SK-N-SH (cell line): ENCODE data around the gene FAM168A. TPM values are rescaled to one million over a fixed set of nuclear protein-coding genes. Genes with fewer than 3 reads are reported as not detected.

Experiments used
- CTCF ChIA-PET: fragments of 300-600, 350-600 bp; formaldehyde crosslinking; extraction: SDS; loops from one replicate; lab custom pipeline; 2021; lab: Yijun Ruan, JAX
- POLR2A ChIA-PET: fragments of 350-600 bp; sonication (Branson Sonifier 250); formaldehyde crosslinking; extraction: SDS; loops from one replicate; lab custom pipeline; 2020; ENCODE audit warnings: antibody characterized with exemption, inconsistent platforms; lab: Yijun Ruan, JAX
- DNase-seq: peaks from one replicate; pipeline ENCODE4 v3.0.0; 2012
- H2AFZ ChIP-seq: fragments of 200-600 bp; sonication (generic); 2 replicates; pipeline ENCODE4 v1.8.1; 2016; ENCODE audit warnings: antibody characterized with exemption, mild to moderate bottlenecking, low read depth
- H3F3A ChIP-seq: fragments of 200-600 bp; sonication (generic); replicated peaks from 2 replicates; pipeline ENCODE3; 2016; ENCODE audit warnings: antibody characterized with exemption, mild to moderate bottlenecking; ENCODE audit not compliant: insufficient read depth
- H3K27ac ChIP-seq, 2 experiments: fragments of 200-500 bp in 1 of 2; fragments of 200-600 bp in 1 of 2; sonication (Bioruptor generic) in 1 of 2; sonication (generic), shearing (Covaris generic) in 1 of 2; 2 replicates each; pipeline versions ENCODE4 v1.5.1 to v1.6.1; 2014 to 2016; ENCODE audit warnings: low read depth in 2 of 2, inconsistent platforms in 1 of 2, low read length in 1 of 2, mild to moderate bottlenecking in 1 of 2, mixed read lengths in 1 of 2
- H3K27me3 ChIP-seq: fragments of 200-600 bp; sonication (generic), shearing (Covaris generic); 2 replicates; pipeline ENCODE4 v1.6.1; 2016; ENCODE audit warnings: mixed run types; ENCODE audit not compliant: insufficient read depth
- H3K36me3 ChIP-seq, 2 experiments: fragments of 200-500 bp in 1 of 2; fragments of 200-600 bp in 1 of 2; sonication (Bioruptor generic) in 1 of 2; sonication (generic) in 1 of 2; replicated peaks in 1 of 2; 2 replicates each; pipeline versions ENCODE3 to v1.5.1; 2014 to 2016; ENCODE audit warnings: low read length in 1 of 2, mild to moderate bottlenecking in 1 of 2; ENCODE audit not compliant: insufficient read depth in 2 of 2, control insufficient read depth in 1 of 2
- H3K4me1 ChIP-seq, 2 experiments: fragments of 200-500 bp in 1 of 2; fragments of 200-600 bp in 1 of 2; sonication (Bioruptor generic) in 1 of 2; sonication (generic), shearing (Covaris generic) in 1 of 2; 2 replicates each; pipeline versions ENCODE4 v1.5.1 to v1.6.1; 2014 to 2016; ENCODE audit warnings: low read depth in 1 of 2, low read length in 1 of 2, mixed run types in 1 of 2; ENCODE audit not compliant: insufficient read depth in 2 of 2, control insufficient read depth in 1 of 2
- H3K4me2 ChIP-seq: fragments of 200-600 bp; sonication (generic), shearing (Covaris generic); 2 replicates; pipeline ENCODE4 v1.6.1; 2017; ENCODE audit warnings: mixed run types
- H3K4me3 ChIP-seq, 2 experiments: fragments of 200-500 bp in 1 of 2; fragments of 200-600 bp in 1 of 2; sonication (Bioruptor generic) in 1 of 2; sonication (generic), shearing (Covaris generic) in 1 of 2; 2 replicates each; pipeline versions ENCODE4 v1.5.1 to v1.8.1; 2014 to 2016; ENCODE audit warnings: low read depth in 2 of 2, inconsistent platforms in 1 of 2, low read length in 1 of 2, mild to moderate bottlenecking in 1 of 2, mixed read lengths in 1 of 2, moderate library complexity in 1 of 2
- H3K79me2 ChIP-seq: fragments of 200-600 bp; sonication (generic); 2 replicates; pipeline ENCODE4 v1.8.1; 2017; ENCODE audit warnings: mild to moderate bottlenecking; ENCODE audit not compliant: insufficient read depth
- H3K9ac ChIP-seq: fragments of 200-600 bp; sonication (generic); 2 replicates; pipeline ENCODE4 v1.6.1; 2017; ENCODE audit warnings: mixed run types
- H3K9me2 ChIP-seq: fragments of 200-600 bp; sonication (generic); 2 replicates; pipeline ENCODE4 v1.6.1; 2017; ENCODE audit warnings: mixed run types
- H3K9me3 ChIP-seq: fragments of 200-600 bp; sonication (generic); 2 replicates; pipeline ENCODE4 v1.6.1; 2017; ENCODE audit warnings: mixed run types, mild to moderate bottlenecking, moderate library complexity
- H4K20me1 ChIP-seq: fragments of 200-600 bp; sonication (generic); 2 replicates; pipeline ENCODE4 v1.6.1; 2017; ENCODE audit warnings: mild to moderate bottlenecking, mixed run types; ENCODE audit not compliant: insufficient read depth
- CHD2 ChIP-seq: fragments of 150-350 bp; IDR thresholded peaks from 2 replicates; pipeline ENCODE4 v1.6.1; 2018; ENCODE audit warnings: low read length; ENCODE audit not compliant: partially characterized antibody
- EP300 ChIP-seq, 2 experiments: IDR thresholded peaks; 2 replicates each; pipeline versions ENCODE4 v1.4.0 to v1.6.1; 2012; ENCODE audit warnings: borderline replicate concordance in 1 of 2, low read depth in 1 of 2, low read length in 1 of 2
- EZH2phosphoT487 ChIP-seq: fragments of 200-600 bp; sonication (generic); IDR thresholded peaks from 2 replicates; pipeline ENCODE4 v1.6.1; 2017; ENCODE audit warnings: low read depth, mixed run types, mild to moderate bottlenecking, antibody characterized with exemption, moderate library complexity, borderline replicate concordance
- FOSL2 ChIP-seq: IDR thresholded peaks from 2 replicates; pipeline ENCODE4 v1.4.0; 2012; ENCODE audit warnings: low read depth, mild to moderate bottlenecking, moderate library complexity, borderline replicate concordance
- FOXM1 ChIP-seq: IDR thresholded peaks from 2 replicates; pipeline ENCODE4 v1.4.0; 2012; ENCODE audit warnings: low read depth, mild to moderate bottlenecking
- GABPA ChIP-seq: IDR thresholded peaks from 2 replicates; pipeline ENCODE4 v1.4.0; 2012; ENCODE audit warnings: low read depth, mild to moderate bottlenecking
- IRF3 ChIP-seq: fragments of 150-350 bp; IDR thresholded peaks from 2 replicates; pipeline ENCODE4 v1.6.1; 2016; ENCODE audit warnings: mild to moderate bottlenecking, low read depth, low read length
- MAX ChIP-seq: IDR thresholded peaks from 2 replicates; pipeline ENCODE4 v1.4.0; 2012; ENCODE audit warnings: low read depth
- NRF1 ChIP-seq: IDR thresholded peaks from 2 replicates; pipeline ENCODE4 v1.6.1; 2012; ENCODE audit warnings: low read depth, mild to moderate bottlenecking, low read length
- POLR2AphosphoS5 ChIP-seq: IDR thresholded peaks from 2 replicates; pipeline ENCODE4 v1.6.1; 2012; ENCODE audit warnings: low read depth, low read length
- RAD21 ChIP-seq: IDR thresholded peaks from 2 replicates; pipeline ENCODE4 v1.6.1; 2012; ENCODE audit warnings: mild to moderate bottlenecking, low read length
- RXRA ChIP-seq: IDR thresholded peaks from 2 replicates; pipeline ENCODE4 v1.4.0; 2012; ENCODE audit warnings: low read depth, mild to moderate bottlenecking, borderline replicate concordance
- TAF1 ChIP-seq: IDR thresholded peaks from 2 replicates; pipeline ENCODE4 v1.6.1; 2012; ENCODE audit warnings: low read depth, mild to moderate bottlenecking, low read length, moderate library complexity, borderline replicate concordance
- TEAD4 ChIP-seq: IDR thresholded peaks from 2 replicates; pipeline ENCODE4 v1.4.0; 2012; ENCODE audit warnings: mild to moderate bottlenecking, borderline replicate concordance; ENCODE audit not compliant: insufficient read depth
- USF1 ChIP-seq: IDR thresholded peaks from 2 replicates; pipeline ENCODE4 v1.4.0; 2012; ENCODE audit warnings: low read depth, borderline replicate concordance
- WGBS: methylation state at CpG from one replicate; pipeline ENCODE4 v1.1.6; 2017; ENCODE audit warnings: low lambda C conversion rate; 5-methylcytosine and 5-hydroxymethylcytosine counted together
- polyA plus RNA-seq, 3 experiments: library from polyadenylated mRNA; depleted of rRNA; stranded (reverse); fragments of >200 nt; gene quantifications; 2 replicates each; pipeline ENCODE4 v1.2.3, GENCODE V29; 2012
- TF ChIP-seq, protein P1 (sequence below): fragments of 150-350 bp; IDR thresholded peaks from 2 replicates; pipeline ENCODE4 v1.6.1; 2017; ENCODE audit warnings: antibody characterized with exemption, low read length, low read depth, borderline replicate concordance
- TF ChIP-seq, protein P2 (sequence below): IDR thresholded peaks from 2 replicates; pipeline ENCODE4; 2012

The FAM168A gene
- polyA plus RNA-seq, 1 of the 3 experiments (the other 2 are of a cell fraction), result 17.8 TPM

- POLR2A ChIA-PET, result no interaction called here
- Histone ChIP-seq H3K36me3 (peaks cover 9 to 41% of the 10 kb centered on the region in 2 experiments), H3K9me2 (no peaks in the 10 kb centered on the region), H3K4me1 (no peaks in the 10 kb centered on the region), H2AFZ (no peak overlapping the region), H3K4me2 (no peak overlapping the region), H4K20me1 (no peaks in the 10 kb centered on the region), H3K9me3 (no peaks in the 10 kb centered on the region), H3K27ac (no peak overlapping the region), H3F3A (no peaks in the 10 kb centered on the region), H3K9ac (no peak overlapping the region), H3K79me2 (no peaks in the 10 kb centered on the region), H3K4me3 (no peak overlapping the region), H3K27me3 (no peaks in the 10 kb centered on the region)
- WGBS, result 94% methylated on average over 8 of the region's 8 CpGs
- TF ChIP-seq RXRA (no peak), RAD21 (no peak), EZH2phosphoT487 (no peak), POLR2AphosphoS5 (no peak), MAX (no peak), FOSL2 (no peak), TAF1 (no peak), GABPA (no peak), IRF3 (no peak)
- TF ChIP-seq, protein P1, sequence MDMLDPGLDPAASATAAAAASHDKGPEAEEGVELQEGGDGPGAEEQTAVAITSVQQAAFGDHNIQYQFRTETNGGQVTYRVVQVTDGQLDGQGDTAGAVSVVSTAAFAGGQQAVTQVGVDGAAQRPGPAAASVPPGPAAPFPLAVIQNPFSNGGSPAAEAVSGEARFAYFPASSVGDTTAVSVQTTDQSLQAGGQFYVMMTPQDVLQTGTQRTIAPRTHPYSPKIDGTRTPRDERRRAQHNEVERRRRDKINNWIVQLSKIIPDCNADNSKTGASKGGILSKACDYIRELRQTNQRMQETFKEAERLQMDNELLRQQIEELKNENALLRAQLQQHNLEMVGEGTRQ, result no peak
- TF ChIP-seq, protein P2, sequence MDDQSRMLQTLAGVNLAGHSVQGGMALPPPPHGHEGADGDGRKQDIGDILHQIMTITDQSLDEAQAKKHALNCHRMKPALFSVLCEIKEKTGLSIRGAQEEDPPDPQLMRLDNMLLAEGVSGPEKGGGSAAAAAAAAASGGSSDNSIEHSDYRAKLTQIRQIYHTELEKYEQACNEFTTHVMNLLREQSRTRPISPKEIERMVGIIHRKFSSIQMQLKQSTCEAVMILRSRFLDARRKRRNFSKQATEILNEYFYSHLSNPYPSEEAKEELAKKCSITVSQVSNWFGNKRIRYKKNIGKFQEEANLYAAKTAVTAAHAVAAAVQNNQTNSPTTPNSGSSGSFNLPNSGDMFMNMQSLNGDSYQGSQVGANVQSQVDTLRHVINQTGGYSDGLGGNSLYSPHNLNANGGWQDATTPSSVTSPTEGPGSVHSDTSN, result no peak
- no peak for DNase-seq
- CTCF ChIA-PET, result interaction anchor here (1.0 to 10.2 kb wide), 7 partner anchors 9 to 256 kb away, joined by 3 to 122 read pairs (median 8); no protein-coding TSS in a partner anchor
Observed at GRCh38 chr11:73405146-73405510, 192.8 kb downstream of the FAM168A start.

DNA sequence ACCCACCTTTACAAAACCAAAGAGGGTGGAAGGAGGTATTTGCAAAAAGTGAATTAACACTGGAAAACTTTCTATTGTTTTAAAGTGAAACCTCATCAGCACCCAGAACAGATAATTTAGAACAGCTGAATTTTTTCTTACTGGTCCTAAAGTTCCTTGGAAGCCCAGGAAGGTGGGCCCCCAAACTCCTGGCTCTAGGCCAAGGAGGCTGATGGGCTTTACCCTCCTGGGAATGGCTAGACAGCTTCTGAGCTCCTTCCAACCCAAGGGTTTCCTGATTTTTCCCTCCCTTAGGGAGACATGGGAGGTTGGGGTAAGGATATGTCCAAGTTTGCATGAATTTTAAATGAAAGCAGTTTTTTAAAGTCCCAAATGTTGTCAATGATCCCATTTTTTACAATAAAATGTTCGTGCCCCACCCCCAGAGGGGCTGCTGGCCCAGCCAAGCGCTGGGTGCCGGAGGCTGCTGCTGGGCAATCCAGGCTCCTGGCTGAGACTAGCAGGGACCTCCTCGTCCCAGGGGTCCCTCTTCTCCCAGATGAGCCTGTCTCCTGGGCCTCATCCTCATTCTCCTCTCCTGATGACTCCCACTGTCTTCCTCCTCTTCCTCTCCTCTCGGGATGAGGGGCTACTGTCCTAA, 193.3 kb downstream of the FAM168A start:
- H3K36me3 ChIP-seq, result peaks cover 9 to 41% of the 10 kb centered on the region in 2 experiments
- ChIA-PET CTCF (interaction anchor here (1.0 to 10.2 kb wide), 10 partner anchors 10 to 257 kb away, joined by 3 to 122 read pairs (median 7); no protein-coding TSS in a partner anchor), POLR2A (no interaction called here)
- no peak overlapping the region for H3K4me3 ChIP-seq
- no peak overlapping the region for H2AFZ ChIP-seq
- TF ChIP-seq EP300 (IDR thresholded peaks at IDR 0.05; ENCODE audit: borderline replicate concordance in 1 of 2, low read depth in 1 of 2, low read length in 1 of 2), result no peak
- no peak for TF ChIP-seq TEAD4
- TF ChIP-seq RXRA, result no peak
- TF ChIP-seq NRF1, result no peak
- no peak for TF ChIP-seq FOXM1
- no peak for TF ChIP-seq USF1
- no peak for TF ChIP-seq CHD2
- H3K9me2 ChIP-seq, result no peaks in the 10 kb centered on the region
- no peaks in the 10 kb centered on the region for H3K79me2 ChIP-seq
- no peak for DNase-seq
- H3K4me2 ChIP-seq, result no peak overlapping the region
- H4K20me1 ChIP-seq, result no peaks in the 10 kb centered on the region
- no peaks in the 10 kb centered on the region for H3F3A ChIP-seq
- H3K9me3 ChIP-seq, result no peaks in the 10 kb centered on the region
- no peaks in the 10 kb centered on the region for H3K4me1 ChIP-seq
- WGBS, result 85% methylated on average over 5 of the region's 5 CpGs
- H3K27me3 ChIP-seq, result no peaks in the 10 kb centered on the region
- no peak overlapping the region for H3K9ac ChIP-seq
- no peak overlapping the region for H3K27ac ChIP-seq
